Esophagus muscularis mucosa (tissue), 4 donors: ENCODE results near the gene PHLPP1. TPM values are rescaled to one million over a fixed set of nuclear protein-coding genes. Genes with fewer than 3 reads are reported as not detected.

Source experiments
- DNase-seq: peaks from one replicate; pipeline ENCODE4 v3.0.0-alpha.2; 2017; ENCODE audit errors: extremely low spot score
- H3K27ac ChIP-seq, 4 donors: fragments of 200-600 bp; sonication (generic); replicated peaks in 1 of 4; 1 replicate in 3 of 4; 2 replicates in 1 of 4; pipeline ENCODE4 v1.5.1; 2016 to 2019; ENCODE audit warnings: mild to moderate bottlenecking in 1 of 4
- H3K27me3 ChIP-seq, 4 donors: fragments of 200-600 bp; sonication (generic); one replicate each; pipeline versions ENCODE4 v1.5.1 to v1.6.0; 2016 to 2019
- H3K36me3 ChIP-seq, 4 donors: fragments of 200-600 bp; sonication (generic); one replicate each; pipeline ENCODE4 v1.5.1; 2016 to 2019
- H3K4me1 ChIP-seq, 4 donors: fragments of 200-600 bp; sonication (generic); one replicate each; pipeline ENCODE4 v1.5.1; 2016 to 2019
- H3K4me3 ChIP-seq, 4 donors: fragments of 200-600 bp; sonication (generic); 1 replicate in 2 of 4; 2 replicates in 2 of 4; pipeline ENCODE4 v1.5.1; 2016 to 2019; ENCODE audit warnings: mild to moderate bottlenecking in 4 of 4, moderate library complexity in 1 of 4
- H3K9me3 ChIP-seq, 4 donors: fragments of 200-600 bp; sonication (generic); 1 replicate in 3 of 4; 2 replicates in 1 of 4; pipeline ENCODE4 v1.5.1; 2016 to 2019
- EP300 ChIP-seq: sonication (generic); formaldehyde crosslinking; IDR thresholded peaks from one replicate; pipeline ENCODE4 v1.6.1; 2017; ENCODE audit warnings: antibody characterized with exemption
- POLR2A ChIP-seq: fragments of 450-650 bp; IDR thresholded peaks from one replicate; pipeline ENCODE4 v1.6.1; 2017; ENCODE audit warnings: antibody characterized with exemption, moderate library complexity, mild to moderate bottlenecking, low read depth
- POLR2AphosphoS5 ChIP-seq, 2 donors: sonication (generic); formaldehyde crosslinking; IDR thresholded peaks; one replicate each; pipeline ENCODE4 v1.6.1; 2017; ENCODE audit warnings: antibody characterized with exemption in 2 of 2
- WGBS: methylation state at CpG from one replicate; pipeline ENCODE4 v1.1.5; 2018; 5-methylcytosine and 5-hydroxymethylcytosine counted together
- intact Hi-C: fragments of 100-400 bp; cut with DNase I; formaldehyde crosslinking; loops from one replicate; pipeline ENCODE4 v1.15.1; 2023
- total RNA-seq, 4 donors: library from RNA; depleted of rRNA; stranded (reverse); fragments of >200 nt; gene quantifications; one replicate each; pipeline versions ENCODE4 v1.1.0 to v1.2.1, GENCODE V29; 2016
- TF ChIP-seq, protein P1 (sequence below), 3 experiments: fragments of 200-600 bp in 2 of 3; fragments of 450-650 bp in 1 of 3; sonication (generic) in 2 of 3; IDR thresholded peaks; one replicate each; pipeline ENCODE4 v1.5.1; 2017 to 2019; ENCODE audit warnings: antibody characterized with exemption in 3 of 3, mild to moderate bottlenecking in 2 of 3, moderate library complexity in 1 of 3

PHLPP1 gene
- total RNA-seq, 4 donors from 2014 or later, result 11.6 to 23.0 (median 17.3) TPM

DNA sequence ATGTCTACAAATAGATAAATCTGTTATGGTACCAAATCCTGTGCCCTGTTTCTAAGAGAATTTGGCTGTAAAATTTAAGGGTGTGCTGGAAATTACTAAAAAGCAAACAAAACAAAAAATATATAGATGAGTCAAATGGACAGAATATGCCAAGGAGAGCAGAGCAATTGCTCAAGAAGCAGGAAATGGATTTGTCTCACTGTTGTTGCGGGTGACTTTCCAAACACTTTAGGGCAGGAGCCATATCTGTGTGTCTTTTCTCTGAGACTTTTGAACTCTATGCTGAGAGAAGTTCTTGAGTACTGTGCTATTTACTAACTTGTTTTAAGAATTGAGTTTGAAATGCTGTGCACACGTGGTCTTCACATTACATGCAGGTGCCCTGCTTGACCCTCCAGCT, 221.7 kb downstream of the PHLPP1 start:
- peak overlapping the region; percentile 60 to 75 (median 68) for H3K27ac ChIP-seq
- no peak overlapping the region for H3K4me3 ChIP-seq
- H3K27me3 ChIP-seq, result no peaks in the 10 kb centered on the region
- intact Hi-C loops, result no loop called here
- TF ChIP-seq, protein P1, sequence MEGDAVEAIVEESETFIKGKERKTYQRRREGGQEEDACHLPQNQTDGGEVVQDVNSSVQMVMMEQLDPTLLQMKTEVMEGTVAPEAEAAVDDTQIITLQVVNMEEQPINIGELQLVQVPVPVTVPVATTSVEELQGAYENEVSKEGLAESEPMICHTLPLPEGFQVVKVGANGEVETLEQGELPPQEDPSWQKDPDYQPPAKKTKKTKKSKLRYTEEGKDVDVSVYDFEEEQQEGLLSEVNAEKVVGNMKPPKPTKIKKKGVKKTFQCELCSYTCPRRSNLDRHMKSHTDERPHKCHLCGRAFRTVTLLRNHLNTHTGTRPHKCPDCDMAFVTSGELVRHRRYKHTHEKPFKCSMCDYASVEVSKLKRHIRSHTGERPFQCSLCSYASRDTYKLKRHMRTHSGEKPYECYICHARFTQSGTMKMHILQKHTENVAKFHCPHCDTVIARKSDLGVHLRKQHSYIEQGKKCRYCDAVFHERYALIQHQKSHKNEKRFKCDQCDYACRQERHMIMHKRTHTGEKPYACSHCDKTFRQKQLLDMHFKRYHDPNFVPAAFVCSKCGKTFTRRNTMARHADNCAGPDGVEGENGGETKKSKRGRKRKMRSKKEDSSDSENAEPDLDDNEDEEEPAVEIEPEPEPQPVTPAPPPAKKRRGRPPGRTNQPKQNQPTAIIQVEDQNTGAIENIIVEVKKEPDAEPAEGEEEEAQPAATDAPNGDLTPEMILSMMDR (IDR thresholded peaks at IDR 0.05), result no peak
- TF ChIP-seq EP300 (no peak), POLR2AphosphoS5 (IDR thresholded peaks at IDR 0.05) (no peak), POLR2A (no peak)
- WGBS, result 81% methylated on average over 2 of the region's 2 CpGs
- DNase-seq, result no peak
- no peaks in the 10 kb centered on the region for H3K36me3 ChIP-seq
- H3K9me3 ChIP-seq, result no peaks in the 10 kb centered on the region
- peaks cover 19 to 39% (median 38%) of the 10 kb centered on the region in 4 donors for H3K4me1 ChIP-seq

DNA sequence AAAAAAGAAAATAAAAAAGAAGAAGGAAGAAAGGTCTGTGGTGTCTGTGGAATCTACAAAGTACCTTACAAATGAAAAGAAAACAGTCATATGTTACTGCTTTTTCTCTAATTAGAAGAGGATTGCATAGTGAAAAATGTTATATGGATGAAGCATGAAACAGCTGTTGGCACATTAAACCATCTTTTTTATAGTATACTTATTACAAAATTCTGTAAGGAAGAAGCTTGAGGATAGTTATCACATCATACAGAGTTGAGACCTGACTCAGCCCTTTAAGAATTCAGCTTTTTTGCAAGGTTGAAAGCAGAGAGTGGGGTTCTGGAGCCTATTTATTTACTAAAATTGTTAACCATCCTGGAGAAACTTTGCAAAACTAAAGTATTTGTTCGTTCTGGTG, 222.7 kb downstream of the PHLPP1 start:
- H3K27ac ChIP-seq, result peak overlapping the region; percentile 60 to 75 (median 68)
- TF ChIP-seq POLR2A (no peak), EP300 (no peak), POLR2AphosphoS5 (IDR thresholded peaks at IDR 0.05) (no peak)
- TF ChIP-seq, protein P1 (IDR thresholded peaks at IDR 0.05), result no peak
- WGBS, result 18% methylated on average over 1 of the region's 1 CpG
- no peak overlapping the region for H3K4me3 ChIP-seq
- no peaks in the 10 kb centered on the region for H3K27me3 ChIP-seq
- H3K36me3 ChIP-seq, result no peaks in the 10 kb centered on the region
- H3K4me1 ChIP-seq, result peaks cover 19 to 39% (median 38%) of the 10 kb centered on the region in 4 donors
- no peaks in the 10 kb centered on the region for H3K9me3 ChIP-seq
- intact Hi-C loops, result no loop called here
- DNase-seq, result no peak

- intact Hi-C loops, result no loop called here
- Histone ChIP-seq H3K4me3 (no peak overlapping the region), H3K27me3 (no peaks in the 10 kb centered on the region), H3K36me3 (no peaks in the 10 kb centered on the region), H3K27ac (peak overlapping the region; percentile 60 to 75 (median 68)), H3K4me1 (peaks cover 19 to 39% (median 38%) of the 10 kb centered on the region in 4 donors), H3K9me3 (no peaks in the 10 kb centered on the region)
- TF ChIP-seq EP300, result no peak
- TF ChIP-seq, protein P1 (IDR thresholded peaks at IDR 0.05), result no peak
- no peak for DNase-seq
Observed at GRCh38 chr18:62938487-62938886, 223.1 kb downstream of the PHLPP1 start.

- H3K4me1 ChIP-seq, result peaks cover 19 to 44% (median 43%) of the 10 kb centered on the region in 4 donors
- peak overlapping the region in 2 of 4 donors; percentile 10 to 17 for H3K4me3 ChIP-seq
Observed at GRCh38 chr18:62939433-62939832, 224.1 kb downstream of the PHLPP1 start.

More at GRCh38 chr18:62939433-62939832, 224.1 kb downstream of the PHLPP1 start:
- Histone ChIP-seq H3K27me3 (no peaks in the 10 kb centered on the region), H3K36me3 (no peaks in the 10 kb centered on the region), H3K9me3 (no peaks in the 10 kb centered on the region), H3K27ac (peak overlapping the region; percentile 60 to 75 (median 68))
- DNase-seq, result no peak
- intact Hi-C loops, result no loop called here
- TF ChIP-seq, protein P1 (IDR thresholded peaks at IDR 0.05), result no peak
- no peak for TF ChIP-seq POLR2AphosphoS5 (IDR thresholded peaks at IDR 0.05)
- 11% methylated on average over 6 of the region's 6 CpGs for WGBS
